IPS DF 6.9 (cell line): Measurements from ENCODE around the gene DDC.
"Not testable (repeated sequence)": the region's sequence is repeated elsewhere in the genome, so short reads cannot be mapped to it uniquely, and the experiment has no call there.

Source experiments
- DNase-seq: peaks from one replicate; pipeline ENCODE4 v3.0.0-alpha.2; 2013; ENCODE audit warnings: low read depth, low spot score
- H3K27ac ChIP-seq: one replicate; pipeline ENCODE4 v1.5.1; 2013; ENCODE audit warnings: low read length, control low read depth
- H3K27me3 ChIP-seq: 2 replicates; pipeline ENCODE4 v1.6.1; 2013; ENCODE audit warnings: mild to moderate bottlenecking, low read length; ENCODE audit not compliant: control insufficient read depth, insufficient read depth
- H3K36me3 ChIP-seq: 2 replicates; pipeline ENCODE4 v1.6.1; 2013; ENCODE audit warnings: low read length; ENCODE audit not compliant: control insufficient read depth, insufficient read depth
- H3K4me1 ChIP-seq: 2 replicates; pipeline ENCODE4 v1.6.1; 2013; ENCODE audit warnings: low read length; ENCODE audit not compliant: control insufficient read depth, insufficient read depth
- H3K4me3 ChIP-seq: 2 replicates; pipeline ENCODE4 v1.5.1; 2013; ENCODE audit warnings: mild to moderate bottlenecking, low read length
- H3K9me3 ChIP-seq: 2 replicates; pipeline ENCODE4 v1.6.1; 2013; ENCODE audit warnings: low read length, inconsistent platforms; ENCODE audit not compliant: control insufficient read depth, insufficient read depth
- WGBS: extraction: QIAGEN DNeasy Blood & Tissue Kit; methylation state at CpG from one replicate; pipeline ENCODE4 v1.1.7; 2013; ENCODE audit warnings: mixed read lengths, missing lambda C conversion rate; ENCODE audit not compliant: insufficient read length, insufficient coverage; 5-methylcytosine and 5-hydroxymethylcytosine counted together

DDC gene

DNA sequence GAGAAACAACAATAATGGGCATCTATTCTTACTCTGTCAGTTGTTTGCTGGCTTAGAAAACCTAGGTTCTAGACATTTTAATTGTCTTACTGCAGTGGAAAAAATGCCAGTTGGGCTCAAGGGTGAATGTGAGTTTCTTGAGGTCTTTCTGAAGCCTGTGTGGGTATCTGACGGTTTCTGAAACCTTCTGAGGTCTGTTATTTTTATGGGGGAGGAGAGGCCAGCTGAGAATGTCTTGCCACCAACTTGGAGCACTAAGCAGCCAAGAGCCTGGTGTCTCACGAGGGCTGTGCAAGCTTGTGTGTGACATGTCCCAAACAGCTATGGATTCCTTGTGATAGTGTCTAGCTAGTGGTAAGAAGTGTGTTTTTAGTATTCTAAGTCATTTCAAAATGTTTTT, 24.2 kb upstream of the DDC start:
- no CpG with 5 or more reads among the region's 2 CpGs for WGBS
- H3K9me3 ChIP-seq, result no peaks in the 10 kb centered on the region
- no peaks in the 10 kb centered on the region for H3K4me1 ChIP-seq
- no peaks in the 10 kb centered on the region for H3K27me3 ChIP-seq
- no peak overlapping the region for H3K4me3 ChIP-seq
- no peak for DNase-seq
- H3K36me3 ChIP-seq, result peaks cover 5% of the 10 kb centered on the region; the same call in 1 of the 2 replicates
- H3K27ac ChIP-seq, result no peak overlapping the region

DNA sequence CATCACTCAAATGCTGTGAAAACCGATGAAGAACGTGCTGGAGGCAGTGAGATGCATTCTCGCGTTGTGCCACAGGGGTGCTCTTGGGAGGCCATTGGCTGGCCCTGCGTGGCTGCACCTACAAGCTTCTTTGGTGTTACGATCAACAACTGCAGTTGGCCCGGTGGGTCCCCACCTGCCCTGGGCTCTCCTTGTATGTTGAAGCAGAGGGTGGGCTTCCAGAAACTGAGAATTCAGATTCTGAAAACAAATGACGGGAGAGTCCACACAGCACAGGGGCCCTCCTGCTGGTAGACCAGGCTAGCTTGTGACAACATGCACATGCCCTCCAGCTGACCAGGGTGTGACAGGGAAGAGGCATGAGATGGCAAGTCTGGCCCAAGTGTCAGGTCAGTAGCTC, 23.7 kb upstream of the DDC start:
- no CpG with 5 or more reads among the region's 8 CpGs for WGBS
- H3K4me1 ChIP-seq, result no peaks in the 10 kb centered on the region
- DNase-seq, result peak; percentile 11

DNA sequence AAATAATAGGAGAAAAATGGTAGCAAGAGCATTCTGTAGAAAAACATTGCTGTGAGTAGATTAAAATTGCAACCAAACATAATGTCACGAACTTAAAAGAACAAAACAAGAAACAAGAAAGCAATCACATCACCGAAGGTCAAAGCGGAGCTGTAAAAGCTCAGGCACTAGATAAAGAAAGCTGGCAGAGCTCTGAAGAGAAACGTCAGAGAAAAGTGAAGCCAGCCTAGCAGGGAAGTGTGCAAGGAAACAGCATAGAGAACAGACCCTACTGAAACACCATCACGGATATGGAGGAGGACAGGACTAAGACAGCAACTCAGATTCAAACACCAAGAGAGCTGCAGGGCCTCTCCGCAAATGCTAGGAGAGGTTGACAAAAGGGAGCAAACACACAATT, 22.5 kb upstream of the DDC start:
- no peak overlapping the region for H3K27ac ChIP-seq
- WGBS, result no CpG with 5 or more reads among the region's 6 CpGs
- H3K4me3 ChIP-seq, result no peak overlapping the region
- peaks cover under 1% of the 10 kb centered on the region; the same call in 1 of the 2 replicates for H3K36me3 ChIP-seq
- H3K9me3 ChIP-seq, result no peaks in the 10 kb centered on the region; the same call in 1 of the 2 replicates
- H3K4me1 ChIP-seq, result no peaks in the 10 kb centered on the region
- no peak for DNase-seq
- H3K27me3 ChIP-seq, result no peaks in the 10 kb centered on the region

More for the DNA sequence above, 23.7 kb upstream of the DDC start:
- Histone ChIP-seq H3K36me3 (peaks cover 5% of the 10 kb centered on the region; the same call in 1 of the 2 replicates), H3K4me3 (no peak overlapping the region), H3K27me3 (no peaks in the 10 kb centered on the region), H3K27ac (no peak overlapping the region), H3K9me3 (no peaks in the 10 kb centered on the region)

DNA sequence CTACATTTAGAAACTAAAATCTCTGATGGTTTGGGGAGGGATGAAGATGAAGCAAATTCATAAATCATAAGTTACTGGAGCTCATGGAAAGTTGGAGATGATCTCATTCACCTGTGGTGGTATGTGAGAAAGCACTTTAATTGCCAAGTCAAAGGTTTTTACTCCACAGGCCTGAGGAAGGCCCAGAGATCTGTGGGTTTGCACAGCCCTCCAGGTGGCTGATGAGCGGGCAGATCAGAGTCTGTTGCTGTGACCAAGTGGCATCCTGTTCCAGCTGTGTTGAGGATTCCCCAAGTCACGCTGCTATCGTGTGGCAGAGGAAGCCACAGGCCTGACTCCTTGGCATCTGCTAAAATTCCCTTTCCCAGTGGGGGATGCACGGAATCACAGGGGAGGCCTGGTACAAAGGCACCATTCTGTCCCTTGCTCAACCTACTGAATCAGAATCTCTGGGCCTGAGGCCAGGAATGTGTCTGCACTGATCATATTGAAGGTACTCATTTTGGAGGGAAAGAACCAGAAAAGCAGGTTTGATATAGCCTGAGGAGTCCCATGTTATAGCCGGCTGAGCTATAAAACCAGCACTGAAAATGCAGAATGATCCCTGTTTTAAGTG, 19.7 kb upstream of the DDC start:
- H3K27ac ChIP-seq, result no peak overlapping the region
- H3K4me3 ChIP-seq, result no peak overlapping the region
- no peaks in the 10 kb centered on the region for H3K36me3 ChIP-seq
- WGBS, result no CpG with 5 or more reads among the region's 5 CpGs
- no peaks in the 10 kb centered on the region; the same call in 1 of the 2 replicates for H3K9me3 ChIP-seq
- no peak for DNase-seq
- H3K4me1 ChIP-seq, result no peaks in the 10 kb centered on the region
- no peaks in the 10 kb centered on the region for H3K27me3 ChIP-seq

DNA sequence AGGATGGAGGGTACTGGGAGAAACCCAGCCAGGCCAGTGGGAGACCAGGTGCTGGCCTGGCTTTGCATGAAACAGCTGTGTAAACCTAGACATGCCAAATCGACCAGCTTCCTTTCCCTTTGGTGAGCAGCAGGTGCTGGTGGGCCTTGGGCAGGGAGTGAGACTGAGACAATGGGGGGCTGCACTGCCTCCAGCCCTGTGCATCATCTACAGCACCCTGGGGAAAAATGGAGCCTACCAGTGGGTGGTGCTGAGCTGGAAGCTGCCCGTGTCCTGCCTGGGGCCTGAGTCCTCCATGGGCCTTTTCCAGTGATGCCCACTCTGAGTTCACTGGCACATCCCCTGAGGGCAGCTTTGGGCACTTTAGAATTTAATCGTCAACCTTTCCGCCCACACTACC, 19.2 kb upstream of the DDC start:
- Histone ChIP-seq H3K27me3 (no peaks in the 10 kb centered on the region), H3K9me3 (no peaks in the 10 kb centered on the region; the same call in 1 of the 2 replicates), H3K4me3 (no peak overlapping the region), H3K36me3 (no peaks in the 10 kb centered on the region), H3K4me1 (no peaks in the 10 kb centered on the region), H3K27ac (no peak overlapping the region)
- no peak for DNase-seq
- WGBS, result no CpG with 5 or more reads among the region's 4 CpGs

DNA sequence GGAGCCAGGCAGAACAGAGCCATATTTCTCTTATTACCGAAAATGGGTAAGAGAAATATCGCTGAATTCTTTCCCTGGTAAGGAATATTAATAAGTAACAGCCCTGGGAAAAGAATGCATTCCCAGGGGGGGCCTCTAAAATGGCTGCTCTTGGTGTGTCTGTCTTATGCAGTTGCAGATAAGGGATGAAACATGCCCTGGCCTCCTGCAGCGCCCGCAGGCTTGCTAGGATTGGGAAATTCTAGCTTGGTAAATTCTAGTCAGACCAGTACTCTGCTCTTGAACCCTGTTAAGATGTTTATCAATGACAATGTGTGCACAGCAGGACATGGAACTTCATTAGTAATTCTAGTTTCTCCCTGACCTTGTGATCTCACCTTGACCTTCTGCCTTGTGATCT, 18.1 kb upstream of the DDC start:
- not testable (repeated sequence) for H3K36me3 ChIP-seq, H3K9me3 ChIP-seq, H3K4me1 ChIP-seq, DNase-seq, H3K27ac ChIP-seq, H3K27me3 ChIP-seq, H3K4me3 ChIP-seq
- WGBS, result no CpG with 5 or more reads among the region's 4 CpGs

DNA sequence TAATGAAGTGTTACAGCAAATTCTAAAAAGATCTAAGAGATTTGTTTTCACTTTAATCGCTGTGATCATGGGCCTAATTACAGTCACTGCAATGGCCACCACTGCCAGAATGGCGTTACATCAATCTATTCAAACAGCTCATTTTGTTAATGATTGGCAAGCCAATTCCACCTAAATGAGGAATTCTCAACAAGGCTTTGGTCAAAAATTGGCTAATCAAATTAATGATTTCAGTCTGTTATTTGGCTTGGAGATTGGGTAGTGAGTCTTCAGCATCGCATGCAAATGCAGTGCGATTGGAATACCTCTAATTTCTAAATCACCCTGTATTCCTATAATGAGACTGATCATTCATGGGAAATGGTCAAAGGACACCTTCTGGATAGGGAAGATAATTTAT, 17.1 kb upstream of the DDC start:
- not testable (repeated sequence) for H3K27me3 ChIP-seq, H3K4me1 ChIP-seq, H3K36me3 ChIP-seq, H3K27ac ChIP-seq, DNase-seq, H3K4me3 ChIP-seq, H3K9me3 ChIP-seq
- WGBS, result no CpG with 5 or more reads among the region's 4 CpGs

DNA sequence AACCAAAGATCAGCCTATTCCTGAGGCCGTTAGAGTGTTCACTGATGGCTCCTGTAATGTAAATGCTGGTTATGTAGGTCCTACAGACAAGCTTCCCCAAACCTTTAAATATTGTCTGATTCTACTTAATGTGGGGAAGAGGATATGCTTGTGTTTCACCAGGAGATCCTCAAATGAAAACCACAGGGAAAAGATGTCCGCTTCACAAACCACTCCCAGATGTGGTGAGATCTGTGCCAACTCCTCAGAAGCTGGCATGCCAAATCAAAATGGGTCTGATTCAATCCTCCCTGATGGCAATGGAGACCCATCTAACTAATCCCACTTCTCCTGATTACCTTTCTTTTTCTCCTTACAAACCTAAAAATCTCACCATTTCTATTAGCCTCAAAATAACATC, 15.5 kb upstream of the DDC start:
- DNase-seq, H3K4me1 ChIP-seq, H3K9me3 ChIP-seq, H3K27ac ChIP-seq, H3K36me3 ChIP-seq, H3K27me3 ChIP-seq, H3K4me3 ChIP-seq: not testable (repeated sequence)
- WGBS, result no CpG with 5 or more reads among the region's 2 CpGs

DNA sequence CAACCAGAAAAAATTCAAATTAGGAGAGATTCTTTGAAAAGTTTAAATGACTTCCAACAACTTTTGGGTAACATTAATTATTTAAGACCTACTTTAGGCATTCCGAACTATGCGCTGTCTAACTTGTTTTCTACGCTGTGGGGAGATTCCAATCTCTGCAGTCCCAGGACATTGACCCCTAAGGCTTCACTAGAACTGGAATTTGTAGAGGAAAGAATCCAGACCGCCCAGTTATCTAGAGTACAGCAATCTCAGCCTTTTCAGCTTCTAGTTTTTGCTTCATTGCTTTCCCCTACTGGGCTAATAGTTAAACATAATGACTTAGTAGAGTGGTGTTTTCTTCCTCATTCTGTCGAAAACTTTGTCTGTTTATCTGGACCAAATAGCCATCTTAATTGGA, 14.9 kb upstream of the DDC start:
- no peaks in the 10 kb centered on the region for H3K36me3 ChIP-seq
- no peak overlapping the region for H3K27ac ChIP-seq
- no peak for DNase-seq
- H3K9me3 ChIP-seq, result no peaks in the 10 kb centered on the region; the same call in 1 of the 2 replicates
- no peaks in the 10 kb centered on the region for H3K27me3 ChIP-seq
- no peak overlapping the region for H3K4me3 ChIP-seq
- WGBS, result no CpG with 5 or more reads among the region's 5 CpGs
- H3K4me1 ChIP-seq, result no peaks in the 10 kb centered on the region

DNA sequence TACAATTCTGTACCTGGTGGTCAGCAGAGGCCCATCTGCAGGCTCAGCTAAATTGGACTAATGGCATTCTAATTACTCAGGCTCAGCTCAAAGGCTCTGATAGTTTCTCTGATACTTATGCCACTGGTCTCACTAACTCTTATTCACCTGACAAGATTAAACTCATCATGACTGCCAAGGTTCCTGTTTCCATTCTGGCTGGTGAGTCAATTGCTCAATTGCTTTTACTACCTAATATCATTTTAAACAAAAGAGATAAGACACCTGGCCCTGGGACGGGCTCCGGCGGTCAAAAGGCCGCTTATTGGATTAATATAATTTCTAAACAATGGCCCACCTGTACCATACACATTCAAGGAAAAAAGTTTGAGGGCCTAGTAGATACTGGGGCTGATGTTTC, 12.9 kb upstream of the DDC start:
- H3K4me1 ChIP-seq, DNase-seq, H3K9me3 ChIP-seq, H3K36me3 ChIP-seq, H3K27ac ChIP-seq, H3K4me3 ChIP-seq, H3K27me3 ChIP-seq: not testable (repeated sequence)
- no CpG with 5 or more reads among the region's 4 CpGs for WGBS

DNA sequence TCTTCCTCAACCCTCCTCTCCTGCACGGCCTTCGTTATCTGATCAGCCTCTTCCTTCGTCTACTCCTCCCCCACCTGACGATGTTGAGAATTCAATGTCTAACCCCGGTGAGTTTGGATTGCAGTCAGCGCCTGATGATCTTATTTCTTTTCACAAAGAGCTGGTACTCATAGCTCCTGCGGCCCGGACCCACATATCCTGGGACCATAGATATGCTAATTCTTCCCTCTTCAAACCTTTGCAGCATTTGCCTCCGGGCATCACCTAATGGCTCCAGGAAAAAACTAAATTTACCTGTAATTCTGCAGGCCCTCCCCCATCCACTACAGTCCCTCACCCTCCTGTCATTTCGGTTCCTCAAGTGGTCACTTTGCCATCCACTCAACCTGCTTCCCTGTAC, 12.4 kb upstream of the DDC start:
- H3K4me3 ChIP-seq, result no peak overlapping the region
- H3K27me3 ChIP-seq, result no peaks in the 10 kb centered on the region
- no peak for DNase-seq
- no peak overlapping the region for H3K27ac ChIP-seq
- H3K36me3 ChIP-seq, result no peaks in the 10 kb centered on the region
- H3K4me1 ChIP-seq, result no peaks in the 10 kb centered on the region
- H3K9me3 ChIP-seq, result no peaks in the 10 kb centered on the region
- WGBS, result no CpG with 5 or more reads among the region's 10 CpGs
